H1 (cell line): ENCODE results near the gene PLB1. TPM values are rescaled to one million over a fixed set of nuclear protein-coding genes. Genes with fewer than 3 reads are reported as not detected.

Source experiments
- CTCF ChIA-PET: fragments of 300-600 bp; sonication (Branson Sonifier 250); formaldehyde crosslinking; loops from one replicate; lab custom pipeline; 2021; ENCODE audit not compliant: partially characterized antibody; lab: Charles Lee
- POLR2A ChIA-PET: fragments of 300-600 bp; sonication (Branson Sonifier 250); formaldehyde crosslinking; loops from one replicate; lab custom pipeline; 2021; ENCODE audit warnings: inconsistent platforms; ENCODE audit not compliant: partially characterized antibody; lab: Charles Lee
- DNase-seq, 2 experiments: peaks; one replicate each; pipeline versions ENCODE4 v3.0.0 to v3.0.0-alpha.2; 2010 to 2022; ENCODE audit warnings: low spot score in 2 of 2, low read depth in 1 of 2, mixed read lengths in 1 of 2
- FAIRE-seq: peaks from 2 replicates; lab custom pipeline; 2011; peaks lifted over from hg19 to GRCh38; lab: Jason Lieb, UNC
- H2AFZ ChIP-seq: 2 replicates; pipeline ENCODE4 v1.8.1; 2012; ENCODE audit warnings: low read length, inconsistent platforms
- H2AK5ac ChIP-seq: 2 replicates; pipeline ENCODE4 v1.6.1; 2013; ENCODE audit warnings: low read depth, low read length
- H2BK120ac ChIP-seq: replicated peaks from 2 replicates; pipeline ENCODE3; 2013; ENCODE audit warnings: low read depth, low read length, inconsistent platforms
- H2BK12ac ChIP-seq: 2 replicates; pipeline ENCODE4 v1.6.1; 2013; ENCODE audit warnings: low read depth, low read length
- H2BK15ac ChIP-seq: 2 replicates; pipeline ENCODE4 v1.6.1; 2013; ENCODE audit warnings: low read length
- H2BK20ac ChIP-seq: 2 replicates; pipeline ENCODE4 v1.6.1; 2013; ENCODE audit warnings: low read length
- H2BK5ac ChIP-seq: 2 replicates; pipeline ENCODE4 v1.6.1; 2013; ENCODE audit warnings: low read depth, low read length
- H3K14ac ChIP-seq: 2 replicates; pipeline ENCODE4 v1.6.1; 2013; ENCODE audit warnings: inconsistent platforms; ENCODE audit not compliant: insufficient read length
- H3K18ac ChIP-seq: 2 replicates; pipeline ENCODE4 v1.6.1; 2013; ENCODE audit warnings: low read length; ENCODE audit errors: extremely low read depth
- H3K23ac ChIP-seq: 2 replicates; pipeline ENCODE4 v1.6.1; 2013; ENCODE audit warnings: inconsistent platforms; ENCODE audit not compliant: insufficient read length
- H3K23me2 ChIP-seq: 2 replicates; pipeline ENCODE4 v1.6.1; 2013; ENCODE audit warnings: low read depth, low read length
- H3K27ac ChIP-seq: 2 replicates; pipeline ENCODE4 v1.6.1; 2011; ENCODE audit warnings: low read depth, low read length, inconsistent platforms
- H3K27me3 ChIP-seq, 4 experiments: replicated peaks in 1 of 4; 1 replicate in 1 of 4; 2 replicates in 3 of 4; pipeline versions ENCODE4 v1.6.1 to v1.8.1; 2011 to 2013; ENCODE audit warnings: low read length in 3 of 4, mild to moderate bottlenecking in 3 of 4, inconsistent platforms in 2 of 4, mixed read lengths in 2 of 4, moderate library complexity in 1 of 4; ENCODE audit not compliant: control insufficient read depth in 3 of 4, insufficient read depth in 3 of 4; ENCODE audit errors: extremely low read depth in 1 of 4
- H3K36me3 ChIP-seq, 4 experiments: 2 replicates each; pipeline versions ENCODE4 v1.6.1 to v1.8.1; 2011 to 2013; ENCODE audit warnings: mild to moderate bottlenecking in 4 of 4, low read length in 3 of 4, moderate library complexity in 2 of 4, control low read depth in 1 of 4, inconsistent platforms in 1 of 4; ENCODE audit not compliant: insufficient read depth in 4 of 4, control insufficient read depth in 2 of 4
- H3K4ac ChIP-seq: replicated peaks from 2 replicates; pipeline ENCODE3; 2013; ENCODE audit warnings: low read length, low read depth, mixed read lengths, inconsistent platforms; ENCODE audit not compliant: insufficient read length
- H3K4me1 ChIP-seq, 4 experiments: replicated peaks in 1 of 4; 1 replicate in 1 of 4; 2 replicates in 3 of 4; pipeline versions ENCODE4 v1.6.1 to v1.8.1; 2011 to 2013; ENCODE audit warnings: low read length in 3 of 4, inconsistent platforms in 2 of 4, mixed read lengths in 1 of 4; ENCODE audit not compliant: insufficient read depth in 4 of 4, control insufficient read depth in 3 of 4
- H3K4me2 ChIP-seq, 2 experiments: 2 replicates each; pipeline versions ENCODE4 v1.6.1 to v1.8.1; 2011 to 2013; ENCODE audit warnings: low read depth in 2 of 2, low read length in 2 of 2, control low read depth in 1 of 2, inconsistent platforms in 1 of 2, mild to moderate bottlenecking in 1 of 2; ENCODE audit not compliant: insufficient read depth in 1 of 2
- H3K4me3 ChIP-seq, 4 experiments: fragments of 200-600, 300-600 bp in 1 of 4; sonication (generic), shearing (Covaris generic), sonication (Bioruptor Twin) in 1 of 4; 2 replicates each; pipeline versions ENCODE4 v1.5.1 to v1.8.1; 2011 to 2016; ENCODE audit warnings: low read length in 4 of 4, low read depth in 3 of 4, control low read depth in 2 of 4, inconsistent platforms in 2 of 4, mild to moderate bottlenecking in 2 of 4, mixed read lengths in 1 of 4, moderate library complexity in 1 of 4; ENCODE audit not compliant: insufficient read depth in 2 of 4; ENCODE audit errors: extremely low read depth in 1 of 4
- H3K56ac ChIP-seq: replicated peaks from 2 replicates; pipeline ENCODE3; 2013; ENCODE audit warnings: low read depth, mild to moderate bottlenecking, mixed read lengths, low read length, inconsistent platforms; ENCODE audit not compliant: insufficient read length
- H3K79me1 ChIP-seq: 2 replicates; pipeline ENCODE4 v1.6.1; 2013; ENCODE audit warnings: low read depth, low read length, control low read depth
- H3K79me2 ChIP-seq, 2 experiments: 2 replicates each; pipeline versions ENCODE4 v1.6.1 to v1.8.1; 2012 to 2013; ENCODE audit warnings: low read length in 2 of 2, mild to moderate bottlenecking in 2 of 2, inconsistent platforms in 1 of 2; ENCODE audit not compliant: insufficient read depth in 2 of 2, control insufficient read depth in 1 of 2
- H3K9ac ChIP-seq, 4 experiments: replicated peaks in 1 of 4; 1 replicate in 1 of 4; 2 replicates in 3 of 4; pipeline versions ENCODE4 v1.6.1 to v1.8.1; 2011 to 2013; ENCODE audit warnings: low read depth in 3 of 4, low read length in 3 of 4, control low read depth in 2 of 4, mild to moderate bottlenecking in 2 of 4, moderate library complexity in 2 of 4, inconsistent platforms in 1 of 4; ENCODE audit errors: extremely low read depth in 1 of 4
- H3K9me3 ChIP-seq, 2 experiments: 2 replicates each; pipeline versions ENCODE4 v1.6.1 to v1.8.1; 2012 to 2013; ENCODE audit warnings: mild to moderate bottlenecking in 2 of 2, moderate library complexity in 2 of 2, control low read depth in 1 of 2, inconsistent platforms in 1 of 2, low read depth in 1 of 2, low read length in 1 of 2, mixed read lengths in 1 of 2; ENCODE audit not compliant: insufficient read depth in 2 of 2
- H4K20me1 ChIP-seq, 2 experiments: replicated peaks in 1 of 2; 2 replicates each; pipeline versions ENCODE3 to v1.8.1; 2011 to 2013; ENCODE audit warnings: inconsistent platforms in 2 of 2, low read length in 2 of 2, mild to moderate bottlenecking in 1 of 2; ENCODE audit not compliant: insufficient read depth in 2 of 2, control insufficient read depth in 1 of 2
- H4K5ac ChIP-seq: 2 replicates; pipeline ENCODE4 v1.6.1; 2013; ENCODE audit warnings: low read length, low read depth, mixed read lengths, inconsistent platforms; ENCODE audit not compliant: insufficient read length
- H4K8ac ChIP-seq: 2 replicates; pipeline ENCODE4 v1.8.0; 2013; ENCODE audit warnings: mild to moderate bottlenecking, moderate library complexity, low read length, inconsistent platforms; ENCODE audit not compliant: insufficient read depth; ENCODE audit errors: extremely low read depth
- H4K91ac ChIP-seq: replicated peaks from 2 replicates; pipeline ENCODE3; 2013; ENCODE audit warnings: low read length, mixed read lengths, inconsistent platforms; ENCODE audit not compliant: insufficient read length
- SIRT6 ChIP-seq: IDR thresholded peaks from one replicate; pipeline ENCODE4 v1.7.1; 2012; ENCODE audit warnings: low read length, inconsistent platforms
- WGBS, 2 experiments: shearing (Covaris generic) in 1 of 2; methylation state at CpG; one replicate each; pipeline versions ENCODE4 v1.1.6 to v1.1.7; 2013 to 2015; ENCODE audit warnings: low lambda C conversion rate in 2 of 2, mixed read lengths in 2 of 2, inconsistent platforms in 1 of 2, low coverage in 1 of 2, missing lambda C conversion rate in 1 of 2; ENCODE audit not compliant: insufficient replicate concordance in 2 of 2, insufficient coverage in 1 of 2, insufficient read length in 1 of 2; ENCODE audit errors: extremely low coverage in 1 of 2, missing lambda C conversion rate in 1 of 2; 5-methylcytosine and 5-hydroxymethylcytosine counted together
- polyA plus RNA-seq, 7 experiments: library from polyadenylated mRNA; depleted of rRNA in 3 of 7; stranded (reverse) in 5 of 7; unstranded in 2 of 7; fragments of >200 nt in 5 of 7; fragments of 200-250 nt in 2 of 7; gene quantifications; 1 replicate in 5 of 7; 2 replicates in 1 of 7; 4 replicates in 1 of 7; pipeline versions ENCODE4 v1.2.1 to v1.2.3, GENCODE V29; 2011 to 2013; ENCODE audit warnings: missing spikeins in 2 of 7, mixed read lengths in 2 of 7
- total RNA-seq: library from RNA; stranded (reverse); fragmentation: NEBNext Ultra II Directional; extraction: Animal tissue kit (Norgen Biotek cat#: 25700); gene quantifications from 2 replicates; pipeline ENCODE4 v1.2.1, GENCODE V29; 2021

The PLB1 gene
- total and polyA plus RNA-seq, 2 of the 8 experiments (the other 6 are each of a cell fraction or from before 2014, with no cell fraction given) = 0.20 to 0.36 TPM

- no peaks in the 10 kb centered on the region for H3K79me2 ChIP-seq
- H3K14ac ChIP-seq = no peak overlapping the region
- H2AK5ac ChIP-seq = no peak overlapping the region
- H3K4ac ChIP-seq = no peak overlapping the region
- no peak overlapping the region for H4K91ac ChIP-seq
- no peaks in the 10 kb centered on the region for H3K4me1 ChIP-seq
- ChIA-PET CTCF (interaction anchor here (0.6 to 1.4 kb wide), 2 partner anchors 30 to 60 kb away, joined by 3 to 4 read pairs; no protein-coding TSS in a partner anchor), POLR2A (no interaction called here)
- H2BK5ac ChIP-seq = no peak overlapping the region
- H2BK12ac ChIP-seq = no peak overlapping the region
- H4K8ac ChIP-seq = no peak overlapping the region
- H3K4me3 ChIP-seq = no peak overlapping the region
- no peak overlapping the region for H3K18ac ChIP-seq
- no peaks in the 10 kb centered on the region; a peak in 1 of 7 replicates for H3K27me3 ChIP-seq
- no peak overlapping the region for H3K9ac ChIP-seq
- no peak overlapping the region for H3K27ac ChIP-seq
- FAIRE-seq (no peak), DNase-seq (no peak)
- WGBS, 2 experiments = 84% methylated on average over 10 of the region's 11 CpGs; no CpG with 5 or more reads in 1 of the 2 experiments
- no peaks in the 10 kb centered on the region for H3K36me3 ChIP-seq
- H3K79me1 ChIP-seq = no peaks in the 10 kb centered on the region
- no peak overlapping the region for H3K23ac ChIP-seq
- H2BK120ac ChIP-seq = no peak overlapping the region
- no peak overlapping the region for H3K56ac ChIP-seq
- H2AFZ ChIP-seq = no peak overlapping the region
- H4K20me1 ChIP-seq = no peaks in the 10 kb centered on the region
- no peaks in the 10 kb centered on the region for H3K9me3 ChIP-seq
- no peak overlapping the region for H2BK15ac ChIP-seq
- no peaks in the 10 kb centered on the region for H3K23me2 ChIP-seq
- H2BK20ac ChIP-seq = no peak overlapping the region
- H3K4me2 ChIP-seq = no peak overlapping the region
- no peak overlapping the region for H4K5ac ChIP-seq
- no peak for TF ChIP-seq SIRT6
Observed at GRCh38 chr2:28522481-28522880, 26.6 kb downstream of the PLB1 start.
